ENCODE data around the gene NCS1.

Gene NCS1

GRCh38 chr9:130160862-130161470 is 11.2 kb upstream of the NCS1 start:
- TF ChIP-seq REST (IDR thresholded peaks at IDR 0.05; ENCODE audit: insufficient read depth in 1 of 2, low read depth in 2 of 2, low read length in 2 of 2): no peak
- no peak for TF ChIP-seq SIN3A (IDR thresholded peaks at IDR 0.05; ENCODE audit: borderline replicate concordance, insufficient read depth, low read length)
- TF ChIP-seq TAF1 (IDR thresholded peaks at IDR 0.05; ENCODE audit: borderline replicate concordance, insufficient read depth, low read length): no peak
- TF ChIP-seq POLR2AphosphoS5 (IDR thresholded peaks at IDR 0.05; ENCODE audit: low read depth, low read length): no peak
- no peak for TF ChIP-seq FOXP2 (optimal IDR thresholded peaks at IDR 0.05; ENCODE audit: borderline replicate concordance, extremely low read depth, extremely low read length, insufficient read depth)

- TF ChIP-seq REST (IDR thresholded peaks at IDR 0.05; ENCODE audit: insufficient read depth in 1 of 2, low read depth in 2 of 2, low read length in 2 of 2) (no peak), SIN3A (IDR thresholded peaks at IDR 0.05; ENCODE audit: borderline replicate concordance, insufficient read depth, low read length) (no peak), TAF1 (IDR thresholded peaks at IDR 0.05; ENCODE audit: borderline replicate concordance, insufficient read depth, low read length) (no peak), FOXP2 (optimal IDR thresholded peaks at IDR 0.05; ENCODE audit: borderline replicate concordance, extremely low read depth, extremely low read length, insufficient read depth) (no peak), POLR2AphosphoS5 (IDR thresholded peaks at IDR 0.05; ENCODE audit: low read depth, low read length) (no peak)
Measured at GRCh38 chr9:130165579-130165978, 6.6 kb upstream of the NCS1 start.

- TF ChIP-seq TAF1 (IDR thresholded peaks at IDR 0.05; ENCODE audit: borderline replicate concordance, insufficient read depth, low read length) (no peak), REST (IDR thresholded peaks at IDR 0.05; ENCODE audit: insufficient read depth in 1 of 2, low read depth in 2 of 2, low read length in 2 of 2) (no peak), FOXP2 (optimal IDR thresholded peaks at IDR 0.05; ENCODE audit: borderline replicate concordance, extremely low read depth, extremely low read length, insufficient read depth) (no peak), SIN3A (IDR thresholded peaks at IDR 0.05; ENCODE audit: borderline replicate concordance, insufficient read depth, low read length) (no peak), POLR2AphosphoS5 (IDR thresholded peaks at IDR 0.05; ENCODE audit: low read depth, low read length) (no peak)
Measured at GRCh38 chr9:130166399-130166798, 5.8 kb upstream of the NCS1 start.

- no peak for TF ChIP-seq REST (IDR thresholded peaks at IDR 0.05; ENCODE audit: insufficient read depth in 1 of 2, low read depth in 2 of 2, low read length in 2 of 2)
- no peak for TF ChIP-seq POLR2AphosphoS5 (IDR thresholded peaks at IDR 0.05; ENCODE audit: low read depth, low read length)
- no peak for TF ChIP-seq FOXP2 (optimal IDR thresholded peaks at IDR 0.05; ENCODE audit: borderline replicate concordance, extremely low read depth, extremely low read length, insufficient read depth)
- TF ChIP-seq SIN3A (IDR thresholded peaks at IDR 0.05; ENCODE audit: borderline replicate concordance, insufficient read depth, low read length): no peak
- no peak for TF ChIP-seq TAF1 (IDR thresholded peaks at IDR 0.05; ENCODE audit: borderline replicate concordance, insufficient read depth, low read length)
Measured at GRCh38 chr9:130167927-130168326, 4.3 kb upstream of the NCS1 start.
